ENCODE data around the gene SPON2.

Gene SPON2

GRCh38 chr4:1172971-1173757 is 781 bp upstream of the SPON2 start:
- DNase-seq (ENCODE audit: low read depth in 2 of 2), result no peak

DNA sequence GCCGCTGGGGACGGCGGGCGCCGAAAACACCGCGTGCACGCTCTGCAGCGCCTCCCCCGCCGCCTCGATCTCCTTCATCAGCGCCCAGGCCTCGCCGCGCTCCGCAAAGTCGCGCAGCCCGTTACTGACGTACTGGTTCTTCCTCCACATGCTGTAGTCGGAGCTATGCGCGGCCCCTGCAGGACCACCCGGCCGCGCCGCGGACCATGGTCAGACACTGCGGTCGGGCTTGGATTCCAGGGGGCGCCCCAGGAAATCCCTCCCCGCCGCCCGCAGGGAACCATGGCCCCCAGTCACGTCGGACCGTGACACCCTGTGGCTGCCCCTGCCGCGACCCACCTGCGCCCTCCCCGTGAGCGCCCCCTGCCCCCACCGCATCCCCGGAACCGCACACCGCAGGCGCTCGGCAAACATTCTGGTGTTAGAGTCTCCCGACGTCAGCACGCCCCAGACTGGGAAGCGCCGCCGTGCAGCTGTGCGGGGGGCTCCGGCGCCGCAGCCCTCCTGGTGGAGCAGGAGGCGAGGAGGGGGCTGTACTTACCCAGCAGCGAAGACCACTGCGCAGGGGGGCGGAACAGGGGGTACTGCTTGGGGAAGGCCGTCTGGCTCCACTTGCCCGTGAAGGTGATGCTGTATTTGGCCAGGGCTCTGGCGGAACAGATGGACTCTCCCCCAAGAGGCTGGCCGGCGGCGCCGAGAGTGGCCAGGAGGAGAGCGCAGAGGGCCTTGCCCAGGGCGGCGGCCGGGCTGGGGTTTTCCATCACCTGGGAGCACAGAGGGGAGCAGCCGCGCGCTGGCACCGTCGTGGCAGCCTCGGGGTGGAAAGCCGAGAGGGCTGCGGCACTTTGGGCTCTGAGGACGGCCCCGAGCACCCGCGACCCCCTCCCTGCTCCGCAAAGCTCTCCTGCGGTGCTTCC is 814 bp downstream of the SPON2 start:
- peak in 1 of 2 donors; percentile 26 for DNase-seq (ENCODE audit: low read depth in 2 of 2)

DNA sequence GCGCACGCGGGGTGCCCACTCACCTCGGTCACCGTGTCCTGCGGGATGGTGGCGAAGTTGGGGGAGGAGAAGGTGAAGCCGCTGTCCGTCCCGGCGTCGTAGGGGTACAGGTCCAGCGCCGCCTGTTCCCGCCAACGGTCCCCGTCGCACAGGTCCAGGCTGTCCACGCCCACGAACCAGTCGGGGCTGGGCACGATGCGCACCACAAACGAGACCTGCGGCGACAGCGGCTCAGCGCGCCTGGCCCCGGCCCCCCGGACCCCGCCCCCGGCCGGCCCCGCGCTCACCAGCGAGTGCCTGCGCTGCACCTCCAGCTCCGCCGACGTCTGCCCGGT is 1.4 kb downstream of the SPON2 start:
- DNase-seq (ENCODE audit: low read depth in 2 of 2), result no peak

- DNase-seq (ENCODE audit: low read depth in 2 of 2), result no peak
These were observed 2.0 kb downstream of the SPON2 start for GRCh38 chr4:1170156-1170975.

DNA sequence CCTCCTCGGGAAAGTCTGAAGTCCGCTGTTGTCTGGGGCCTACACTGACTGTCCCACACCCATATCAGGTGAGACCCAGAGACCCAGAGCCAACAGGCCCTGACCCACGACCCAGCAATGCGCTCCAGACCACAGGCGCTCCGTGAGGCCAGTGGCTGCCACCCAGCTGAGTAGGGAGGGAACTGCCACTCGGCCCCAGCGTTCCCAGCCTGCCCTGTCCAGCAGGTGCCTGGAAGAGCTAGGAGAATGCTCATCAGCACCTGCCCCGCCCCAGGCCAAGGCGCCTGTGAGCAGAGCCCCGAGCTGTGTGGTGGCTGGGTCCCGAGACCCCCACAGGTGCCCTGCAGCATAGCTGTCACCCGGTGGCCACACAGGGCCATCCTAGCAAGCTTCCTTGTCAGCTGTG is 2.7 kb downstream of the SPON2 start:
- DNase-seq (ENCODE audit: low read depth in 2 of 2), result no peak

DNA sequence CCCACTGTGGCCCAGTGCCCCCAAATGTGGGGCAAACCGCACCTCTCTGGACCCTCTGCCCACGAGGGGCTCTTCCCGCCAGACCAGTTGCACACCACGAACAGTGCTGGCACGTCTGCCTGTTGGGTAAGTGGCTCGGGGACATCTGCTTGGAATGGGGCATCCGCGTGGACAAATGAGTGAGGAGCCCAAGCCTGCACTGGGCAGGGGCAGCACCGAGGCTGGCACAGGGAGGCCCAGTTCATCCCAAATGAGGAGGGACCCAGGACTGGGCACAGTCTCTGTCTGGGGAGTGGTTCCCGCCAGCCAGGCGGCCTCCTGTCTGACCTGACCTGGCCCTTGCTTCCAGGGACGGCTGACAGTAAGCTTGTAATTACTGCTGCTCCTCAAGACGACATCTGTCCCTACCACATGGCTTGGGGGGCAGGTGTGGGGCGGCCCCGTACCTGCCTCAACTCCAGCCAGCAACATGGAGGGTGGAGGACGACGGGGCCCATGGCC is 3.2 kb downstream of the SPON2 start:
- no peak for DNase-seq (ENCODE audit: low read depth in 2 of 2)

GRCh38 chr4:1168191-1169101 is 3.9 kb downstream of the SPON2 start:
- no peak for DNase-seq (ENCODE audit: low read depth in 2 of 2)

- peak; percentile 65 to 69 for DNase-seq (ENCODE audit: low read depth in 2 of 2)
These were observed 5.0 kb downstream of the SPON2 start for GRCh38 chr4:1167244-1167949.

DNA sequence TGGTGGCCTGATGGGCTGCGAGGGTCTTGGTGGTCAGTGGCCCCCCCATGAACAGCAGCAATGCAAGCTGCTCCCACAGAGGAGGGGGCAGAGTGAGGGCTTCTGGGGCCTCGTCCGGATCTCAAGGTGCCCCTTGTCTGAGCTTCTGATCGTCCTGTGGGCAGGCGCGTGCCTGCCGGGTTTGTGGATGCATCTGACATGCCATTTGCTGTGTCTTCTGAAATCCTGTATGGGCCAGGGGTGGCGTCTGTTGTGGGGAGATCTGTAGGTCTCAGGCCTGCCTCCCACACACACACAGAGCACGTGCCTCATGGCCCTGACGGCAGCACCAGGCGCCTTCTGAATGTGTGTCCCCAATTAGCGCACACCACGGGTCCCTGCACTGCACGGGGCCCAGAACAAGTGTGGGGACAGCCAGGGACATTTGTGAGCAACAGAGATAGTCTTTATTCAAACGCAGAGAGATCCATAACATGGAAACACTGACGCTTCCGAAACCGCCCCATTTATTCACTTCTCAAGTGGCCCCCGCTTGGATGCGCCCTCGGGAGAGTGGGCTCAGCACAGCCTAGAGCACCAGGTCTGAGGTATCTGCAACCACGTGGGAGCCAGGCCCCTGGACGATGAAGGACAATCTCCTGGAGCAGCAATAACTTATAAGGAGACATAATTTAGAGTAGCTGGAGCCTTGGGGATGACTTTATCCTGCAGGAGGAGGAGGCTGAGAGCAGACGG is 5.7 kb downstream of the SPON2 start:
- no peak for DNase-seq (ENCODE audit: low read depth in 2 of 2)

DNA sequence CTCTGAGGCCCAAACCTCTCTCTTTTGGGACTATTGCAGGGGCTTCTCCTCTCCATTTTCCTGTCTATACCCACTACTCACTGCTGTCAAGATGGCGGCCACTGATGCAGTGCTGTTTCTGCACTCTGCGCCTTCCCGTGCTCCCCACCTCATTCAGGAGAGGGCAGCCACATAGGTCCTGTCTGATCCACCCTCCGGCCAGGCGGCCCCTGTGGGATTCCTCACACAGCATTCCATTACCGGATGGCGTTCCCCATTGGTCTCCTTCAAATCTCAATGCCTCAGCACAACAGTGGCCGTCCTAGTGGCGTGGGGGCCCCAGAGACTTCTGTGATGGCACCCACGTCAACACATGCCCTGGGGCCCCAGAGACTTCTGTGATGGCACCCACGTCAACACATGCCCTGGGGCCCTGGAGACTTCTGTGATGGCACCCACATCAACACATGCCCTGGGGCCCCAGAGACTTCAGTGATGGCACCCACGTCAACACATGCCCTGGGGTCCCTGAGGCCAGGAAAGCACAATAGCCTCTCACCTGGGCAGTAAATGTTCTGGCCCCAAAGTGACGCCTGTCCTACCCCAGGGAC is 7.3 kb downstream of the SPON2 start:
- no peak for DNase-seq (ENCODE audit: low read depth in 2 of 2)

GRCh38 chr4:1164444-1164843 is 7.9 kb downstream of the SPON2 start:
- no peak for DNase-seq (ENCODE audit: low read depth in 2 of 2)

DNA sequence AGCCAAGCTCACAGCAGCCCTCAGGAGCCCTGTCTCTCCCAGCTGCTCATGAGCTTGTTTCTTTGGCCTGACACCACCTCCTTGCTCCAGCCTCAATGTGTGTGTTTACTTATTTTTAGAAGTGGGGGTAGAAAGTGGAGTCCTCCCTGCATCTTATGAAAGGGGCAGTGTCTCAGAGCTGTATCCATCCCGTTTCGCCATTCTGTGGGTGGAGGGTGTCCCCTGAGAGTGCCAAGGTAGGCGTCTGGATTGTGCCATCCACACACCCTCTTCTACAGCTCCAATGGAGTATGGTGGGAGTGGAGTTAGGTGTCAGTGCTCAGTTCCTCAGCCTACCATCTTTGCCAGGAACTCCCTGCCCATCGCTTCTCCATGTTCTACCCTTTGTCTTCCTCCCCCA is 8.3 kb downstream of the SPON2 start:
- no peak for DNase-seq (ENCODE audit: low read depth in 2 of 2)

- no peak for DNase-seq (ENCODE audit: low read depth in 2 of 2)
These were observed 12.0 kb downstream of the SPON2 start for GRCh38 chr4:1160351-1160750.

GRCh38 chr4:1156069-1156468 is 16.3 kb downstream of the SPON2 start:
- no peak for DNase-seq (ENCODE audit: low read depth in 2 of 2)

DNA sequence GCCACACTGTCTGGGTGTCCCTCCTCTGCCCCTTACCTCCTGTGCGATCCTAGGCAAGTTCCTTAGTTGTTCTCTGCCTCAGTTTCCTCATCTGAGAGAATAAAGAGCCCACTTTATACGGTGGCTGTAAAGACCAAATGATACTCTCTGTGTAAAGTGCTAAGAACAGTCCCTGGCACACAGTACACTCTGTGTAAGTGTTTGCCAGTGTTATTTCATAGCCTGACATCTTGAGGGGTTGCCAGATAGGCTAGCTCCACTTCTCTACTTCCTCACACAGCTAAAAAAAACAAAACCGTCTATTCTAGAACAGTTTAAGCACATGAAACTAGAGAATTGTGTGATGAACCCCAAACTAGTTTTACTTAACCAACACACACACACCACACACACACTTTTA is 17.1 kb downstream of the SPON2 start:
- no peak for DNase-seq (ENCODE audit: low read depth in 2 of 2)

- DNase-seq (ENCODE audit: low read depth in 2 of 2), result no peak
These were observed 17.7 kb downstream of the SPON2 start for GRCh38 chr4:1154523-1155182.

DNA sequence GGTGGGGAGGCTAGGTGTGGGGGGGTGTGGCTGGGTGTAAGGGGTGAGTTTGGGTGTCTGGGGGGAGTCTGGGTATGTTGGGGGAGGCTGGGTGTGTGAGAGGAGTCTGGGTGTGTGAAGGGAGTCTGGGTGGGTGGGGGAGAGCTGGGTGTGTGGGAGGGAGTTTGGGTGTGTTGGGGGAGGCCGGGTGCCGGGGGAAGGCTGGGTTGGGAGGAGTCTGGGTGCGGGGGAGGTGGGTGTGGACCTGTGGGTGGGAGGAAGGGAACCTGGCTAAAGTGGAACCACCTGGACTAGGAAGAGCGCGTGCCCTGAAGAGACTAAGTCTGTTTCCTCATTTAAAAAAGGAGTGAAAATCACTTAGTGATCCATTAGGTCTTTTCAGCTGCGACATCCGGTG is 18.3 kb downstream of the SPON2 start:
- no peak for DNase-seq (ENCODE audit: low read depth in 2 of 2)

DNA sequence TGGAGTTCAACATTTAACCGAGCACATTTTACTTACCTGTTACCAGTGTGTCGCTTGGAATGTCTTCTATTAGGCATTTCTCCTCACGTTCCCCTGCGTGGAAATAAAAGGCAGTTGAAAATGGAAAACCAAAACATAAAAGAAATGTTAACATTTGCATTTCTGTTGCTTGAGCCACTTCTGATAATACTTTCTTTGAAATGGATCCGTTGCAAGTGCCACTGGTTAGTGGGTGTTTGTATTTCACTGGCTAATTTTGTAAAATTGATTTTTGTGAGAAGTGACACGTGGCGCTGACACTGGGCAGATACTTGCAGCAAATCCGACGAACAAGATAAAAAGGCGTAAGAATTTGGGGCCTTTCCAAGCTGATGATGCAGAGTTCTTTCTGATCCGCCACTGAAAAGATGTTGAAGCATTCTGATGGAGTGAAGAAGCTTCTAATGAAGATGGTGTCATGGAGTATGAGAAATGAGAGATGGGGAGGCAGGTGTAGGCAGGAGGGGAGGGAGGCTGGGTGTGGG is 18.8 kb downstream of the SPON2 start:
- no peak for DNase-seq (ENCODE audit: low read depth in 2 of 2)

Measured in stimulated activated CD4-positive, alpha-beta T cell treated with anti-CD3 and anti-CD28 coated beads, Interleukin-1b, Interleukin-23, amount 100 ng/mL, for 1 hour (primary cell).